Right lobe of liver (tissue), 6 donors: ENCODE measurements around the gene SF3B1. TPM values are rescaled to one million over a fixed set of nuclear protein-coding genes. Genes with fewer than 3 reads are reported as not detected.
A peak's percentile ranks its signal among the peaks of the same experiment; 100 is the strongest.
"Not testable (repeated sequence)": the region's sequence is repeated elsewhere in the genome, so short reads cannot be mapped to it uniquely, and the experiment has no call there.

Experiments used
- ATAC-seq, 4 donors: fragments of 200-7000 bp; cut with Tn5 transposase; one replicate each; pipeline ENCODE4 v1.9.1; 2020; ENCODE audit warnings: mild to moderate bottlenecking in 4 of 4, moderate library complexity in 4 of 4
- DNase-seq, 3 donors: peaks; one replicate each; pipeline ENCODE4 v3.0.0-alpha.2; 2020
- H3K27ac ChIP-seq, 3 donors: fragments of 200-600 bp; one replicate each; pipeline ENCODE4 v1.8.0; 2022
- H3K27me3 ChIP-seq, 2 donors: fragments of 200-600 bp; one replicate each; pipeline ENCODE4 v1.8.0; 2022
- H3K36me3 ChIP-seq, 4 donors: fragments of 200-600 bp; sonication (generic) in 1 of 4; one replicate each; pipeline versions ENCODE4 v1.5.1 to v1.8.0; 2017 to 2022; ENCODE audit warnings: control low read depth in 1 of 4
- H3K4me1 ChIP-seq, 4 donors: fragments of 200-600 bp; sonication (generic) in 1 of 4; one replicate each; pipeline versions ENCODE4 v1.5.1 to v1.8.0; 2017 to 2022; ENCODE audit warnings: control low read depth in 1 of 4
- H3K4me3 ChIP-seq, 3 donors: fragments of 200-600 bp; one replicate each; pipeline ENCODE4 v1.8.0; 2022
- H3K9me3 ChIP-seq, 4 donors: fragments of 200-600 bp; sonication (generic) in 1 of 4; one replicate each; pipeline versions ENCODE4 v1.5.1 to v1.8.0; 2017 to 2022; ENCODE audit warnings: control low read depth in 1 of 4
- CTCF ChIP-seq, 4 donors: fragments of 200-600 bp in 3 of 4; fragments of 450-650 bp in 1 of 4; IDR thresholded peaks; one replicate each; pipeline versions ENCODE4 v1.5.1 to v1.8.0; 2016 to 2022; ENCODE audit warnings: antibody characterized with exemption in 4 of 4, mild to moderate bottlenecking in 2 of 4
- POLR2A ChIP-seq: fragments of 450-650 bp; IDR thresholded peaks from one replicate; pipeline ENCODE4 v1.6.1; 2017; ENCODE audit warnings: antibody characterized with exemption, mild to moderate bottlenecking
- WGBS: methylation state at CpG from one replicate; pipeline ENCODE4 v1.1.6; 2018; ENCODE audit warnings: low coverage, low lambda C conversion rate; ENCODE audit not compliant: insufficient coverage; ENCODE audit errors: missing lambda C conversion rate; 5-methylcytosine and 5-hydroxymethylcytosine counted together
- intact Hi-C, 2 donors: fragments of 100-400 bp; cut with DNase I; formaldehyde crosslinking; loops; one replicate each; pipeline versions ENCODE4 v1.11.2 to v1.14.1; 2022
- total RNA-seq, 6 experiments: library from RNA; depleted of rRNA in 2 of 6; stranded (reverse); fragments of >200 nt in 2 of 6; fragmentation: NEBNext Ultra II Directional in 3 of 6; extraction: Animal tissue kit (Norgen Biotek cat#: 25700) in 3 of 6; gene quantifications; one replicate each; pipeline versions ENCODE4 v1.1.0 to v1.2.4, GENCODE V29; 2016 to 2023
- donor health status: DM: no; HTN: yes; CAD: no.
- donor health status: DM: no; HTN: no; CAD: no.
- donor health status: DM: no; HTN: no; CAD: no.
- donor health status: DM: no; HTN: yes; CAD: no.
- donor health status: DM: no; HTN: yes; CAD: no.

The SF3B1 gene
- total RNA-seq, 6 experiments from 2014 or later: 74.6 to 113 (median 100) TPM

- intact Hi-C loops: no loop called here
- ATAC-seq: peak in 2 of 4 donors; percentile 68 to 72
- TF ChIP-seq CTCF (IDR thresholded peaks at IDR 0.05) (no peak), POLR2A (no peak)
- Histone ChIP-seq H3K27ac (peak overlapping the region; percentile 92 to 99 (median 99)), H3K9me3 (no peaks in the 10 kb centered on the region), H3K27me3 (no peaks in the 10 kb centered on the region), H3K4me3 (peak overlapping the region; percentile 81 to 93 (median 86)), H3K36me3 (no peaks in the 10 kb centered on the region), H3K4me1 (peaks cover 0 to 24% (median 4%) of the 10 kb centered on the region in 4 donors)
- no peak for DNase-seq
- 0% methylated on average over 8 of the region's 11 CpGs for WGBS
Measured at GRCh38 chr2:197452754-197453122, 17.9 kb upstream of the SF3B1 start.

GRCh38 chr2:197450935-197451358 lies 16.1 kb upstream of the SF3B1 start:
- H3K36me3 ChIP-seq, DNase-seq, ATAC-seq, intact Hi-C loops, H3K27ac ChIP-seq, H3K9me3 ChIP-seq, H3K4me3 ChIP-seq, H3K27me3 ChIP-seq: not testable (repeated sequence)
- peaks cover 0 to 14% (median 4%) of the 10 kb centered on the region in 4 donors for H3K4me1 ChIP-seq
- WGBS: 91% methylated on average over 4 of the region's 6 CpGs

GRCh38 chr2:197450465-197450864 lies 15.6 kb upstream of the SF3B1 start:
- H3K4me1 ChIP-seq: peaks cover 0 to 12% (median 4%) of the 10 kb centered on the region in 4 donors
- WGBS: 40% methylated on average over 1 of the region's 25 CpGs
- H3K27ac ChIP-seq: no peak overlapping the region
- ATAC-seq: no peak
- no peak for DNase-seq
- intact Hi-C loops: no loop called here
- H3K27me3 ChIP-seq: no peaks in the 10 kb centered on the region
- no peaks in the 10 kb centered on the region for H3K36me3 ChIP-seq
- H3K4me3 ChIP-seq: no peak overlapping the region
- no peaks in the 10 kb centered on the region for H3K9me3 ChIP-seq
- TF ChIP-seq CTCF (IDR thresholded peaks at IDR 0.05): no peak
- TF ChIP-seq POLR2A: no peak

- no peaks in the 10 kb centered on the region for H3K9me3 ChIP-seq
- no peaks in the 10 kb centered on the region for H3K27me3 ChIP-seq
- H3K27ac ChIP-seq: no peak overlapping the region
- no peak overlapping the region for H3K4me3 ChIP-seq
- DNase-seq (no peak), ATAC-seq (no peak)
- no peaks in the 10 kb centered on the region for H3K4me1 ChIP-seq
- intact Hi-C loops: no loop called here
- H3K36me3 ChIP-seq: no peaks in the 10 kb centered on the region
- TF ChIP-seq POLR2A (no peak), CTCF (IDR thresholded peaks at IDR 0.05) (no peak)
Measured at GRCh38 chr2:197446844-197447243, 12.0 kb upstream of the SF3B1 start.

- 54% methylated on average over 1 of the region's 1 CpG for WGBS
- no peak for ATAC-seq
- H3K36me3 ChIP-seq: no peaks in the 10 kb centered on the region
- H3K27ac ChIP-seq: no peak overlapping the region
- no peak for TF ChIP-seq CTCF (IDR thresholded peaks at IDR 0.05)
- no peak for TF ChIP-seq POLR2A
- no peak overlapping the region for H3K4me3 ChIP-seq
- no peaks in the 10 kb centered on the region for H3K4me1 ChIP-seq
- no peaks in the 10 kb centered on the region for H3K27me3 ChIP-seq
- DNase-seq: no peak
- intact Hi-C loops: no loop called here
- no peaks in the 10 kb centered on the region for H3K9me3 ChIP-seq
Measured at GRCh38 chr2:197445746-197446145, 10.9 kb upstream of the SF3B1 start.
